Smooth muscle cell (in vitro differentiated cells): ENCODE results near the gene WDTC1. TPM values are rescaled to one million over a fixed set of nuclear protein-coding genes. Genes with fewer than 3 reads are reported as not detected.

Source experiments
- DNase-seq: peaks from one replicate; lab custom pipeline; 2025; ENCODE audit not compliant: unreplicated experiment; lab: John Stamatoyannopoulos, UW
- H2AFZ ChIP-seq: fragments of 200-600 bp; sonication (generic); 2 replicates; pipeline ENCODE4 v1.6.0; 2016; ENCODE audit warnings: antibody characterized with exemption, low read depth, mild to moderate bottlenecking
- H3F3A ChIP-seq: fragments of 200-600 bp; sonication (generic); 2 replicates; pipeline ENCODE4 v1.6.0; 2017; ENCODE audit warnings: antibody characterized with exemption, low read depth
- H3K27ac ChIP-seq: fragments of 200-600 bp; sonication (generic); 2 replicates; pipeline ENCODE4 v1.5.1; 2016; ENCODE audit warnings: low read depth, mild to moderate bottlenecking
- H3K27me3 ChIP-seq: fragments of 200-600 bp; sonication (generic); 2 replicates; pipeline ENCODE4 v1.6.1; 2016; ENCODE audit warnings: low read depth, mild to moderate bottlenecking
- H3K36me3 ChIP-seq: fragments of 200-600 bp; sonication (generic); 2 replicates; pipeline ENCODE4 v1.5.1; 2016; ENCODE audit warnings: low read depth
- H3K4me1 ChIP-seq: fragments of 200-600 bp; sonication (generic); 2 replicates; pipeline ENCODE4 v1.5.1; 2016; ENCODE audit warnings: low read depth
- H3K4me2 ChIP-seq: fragments of 200-600 bp; sonication (generic); 2 replicates; pipeline ENCODE4 v1.6.0; 2016; ENCODE audit warnings: mild to moderate bottlenecking
- H3K4me3 ChIP-seq: fragments of 200-600 bp; sonication (generic); 2 replicates; pipeline ENCODE4 v1.5.1; 2016; ENCODE audit warnings: mild to moderate bottlenecking
- H3K79me2 ChIP-seq: fragments of 200-600 bp; sonication (generic); 2 replicates; pipeline ENCODE4 v1.6.0; 2016; ENCODE audit warnings: low read depth, mild to moderate bottlenecking
- H3K9ac ChIP-seq: fragments of 200-600 bp; sonication (generic); 2 replicates; pipeline ENCODE4 v1.6.0; 2016; ENCODE audit warnings: low read depth
- H3K9me3 ChIP-seq: fragments of 200-600 bp; sonication (generic); replicated peaks from 2 replicates; pipeline ENCODE4 v1.5.1; 2016; ENCODE audit warnings: low read depth
- H4K20me1 ChIP-seq: fragments of 200-600 bp; sonication (generic); 2 replicates; pipeline ENCODE4 v1.6.0; 2016; ENCODE audit warnings: low read depth
- WGBS: methylation state at CpG from one replicate; pipeline ENCODE4 v1.1.7; 2016; ENCODE audit warnings: low lambda C conversion rate; 5-methylcytosine and 5-hydroxymethylcytosine counted together
- polyA plus RNA-seq: library from polyadenylated mRNA; unstranded; fragments of >200 nt; fragmentation: Nextera tagmentation; extraction: Ambion mirVana; gene quantifications from 2 replicates; pipeline ENCODE4 v1.2.1, GENCODE V29; 2016
- total RNA-seq: library from RNA; depleted of rRNA; stranded (reverse); fragments of >200 nt; gene quantifications from 2 replicates; pipeline ENCODE4 v1.2.3, GENCODE V29; 2014
- TF ChIP-seq, protein P1 (sequence below): fragments of 200-600 bp; sonication (generic); IDR thresholded peaks from 2 replicates; pipeline ENCODE4 v1.5.1; 2017; ENCODE audit warnings: borderline replicate concordance, mild to moderate bottlenecking, antibody characterized with exemption; ENCODE audit not compliant: insufficient read depth, poor library complexity, severe bottlenecking

WDTC1 gene
- total and polyA plus RNA-seq, 2 experiments from 2014 or later = 5.4 to 10.3 TPM

GRCh38 chr1:27336756-27337155, 102.3 kb downstream of the WDTC1 start:
- H4K20me1 ChIP-seq = no peaks in the 10 kb centered on the region
- no peak overlapping the region for H3K27ac ChIP-seq
- WGBS = 99% methylated on average over 5 of the region's 5 CpGs
- no peak overlapping the region for H3K4me2 ChIP-seq
- no peak overlapping the region for H3K4me3 ChIP-seq
- no peak overlapping the region for H3K9ac ChIP-seq
- H2AFZ ChIP-seq = no peak overlapping the region
- H3K4me1 ChIP-seq = peaks cover 18% of the 10 kb centered on the region
- no peaks in the 10 kb centered on the region for H3K27me3 ChIP-seq
- no peaks in the 10 kb centered on the region for H3F3A ChIP-seq
- H3K79me2 ChIP-seq = no peaks in the 10 kb centered on the region
- TF ChIP-seq, protein P1, sequence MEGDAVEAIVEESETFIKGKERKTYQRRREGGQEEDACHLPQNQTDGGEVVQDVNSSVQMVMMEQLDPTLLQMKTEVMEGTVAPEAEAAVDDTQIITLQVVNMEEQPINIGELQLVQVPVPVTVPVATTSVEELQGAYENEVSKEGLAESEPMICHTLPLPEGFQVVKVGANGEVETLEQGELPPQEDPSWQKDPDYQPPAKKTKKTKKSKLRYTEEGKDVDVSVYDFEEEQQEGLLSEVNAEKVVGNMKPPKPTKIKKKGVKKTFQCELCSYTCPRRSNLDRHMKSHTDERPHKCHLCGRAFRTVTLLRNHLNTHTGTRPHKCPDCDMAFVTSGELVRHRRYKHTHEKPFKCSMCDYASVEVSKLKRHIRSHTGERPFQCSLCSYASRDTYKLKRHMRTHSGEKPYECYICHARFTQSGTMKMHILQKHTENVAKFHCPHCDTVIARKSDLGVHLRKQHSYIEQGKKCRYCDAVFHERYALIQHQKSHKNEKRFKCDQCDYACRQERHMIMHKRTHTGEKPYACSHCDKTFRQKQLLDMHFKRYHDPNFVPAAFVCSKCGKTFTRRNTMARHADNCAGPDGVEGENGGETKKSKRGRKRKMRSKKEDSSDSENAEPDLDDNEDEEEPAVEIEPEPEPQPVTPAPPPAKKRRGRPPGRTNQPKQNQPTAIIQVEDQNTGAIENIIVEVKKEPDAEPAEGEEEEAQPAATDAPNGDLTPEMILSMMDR = no peak
- H3K9me3 ChIP-seq = no peaks in the 10 kb centered on the region
- DNase-seq = no peak
- H3K36me3 ChIP-seq = no peaks in the 10 kb centered on the region

DNA sequence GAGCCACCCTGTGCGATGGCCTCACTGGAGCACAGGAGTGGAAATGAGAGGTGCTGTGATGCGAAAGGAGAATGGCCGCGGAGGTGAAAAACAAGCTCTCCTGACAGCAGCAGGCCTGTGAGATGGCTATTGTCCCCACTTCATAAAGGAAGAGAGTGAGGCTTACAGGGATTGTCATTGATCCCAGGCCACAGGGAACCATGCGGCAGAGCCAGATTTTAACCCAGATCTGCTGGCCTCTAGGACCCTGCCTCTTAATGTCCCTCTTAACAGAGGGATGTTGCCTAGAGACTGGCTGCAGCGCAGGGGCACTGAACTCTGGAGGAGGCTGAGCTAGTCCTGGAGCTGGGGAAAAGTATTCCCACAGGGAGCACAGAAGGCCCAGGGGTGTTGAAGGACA, 104.3 kb downstream of the WDTC1 start:
- Histone ChIP-seq H3K4me1 (peaks cover 33% of the 10 kb centered on the region), H3K27me3 (no peaks in the 10 kb centered on the region), H3K4me3 (no peak overlapping the region), H3K36me3 (no peaks in the 10 kb centered on the region), H3F3A (no peaks in the 10 kb centered on the region), H3K79me2 (no peaks in the 10 kb centered on the region), H4K20me1 (no peaks in the 10 kb centered on the region), H3K27ac (no peak overlapping the region), H2AFZ (no peak overlapping the region), H3K9ac (no peak overlapping the region), H3K9me3 (no peaks in the 10 kb centered on the region), H3K4me2 (no peak overlapping the region)
- no peak for DNase-seq
- TF ChIP-seq, protein P1 = no peak
- 87% methylated on average over 6 of the region's 6 CpGs for WGBS

DNA sequence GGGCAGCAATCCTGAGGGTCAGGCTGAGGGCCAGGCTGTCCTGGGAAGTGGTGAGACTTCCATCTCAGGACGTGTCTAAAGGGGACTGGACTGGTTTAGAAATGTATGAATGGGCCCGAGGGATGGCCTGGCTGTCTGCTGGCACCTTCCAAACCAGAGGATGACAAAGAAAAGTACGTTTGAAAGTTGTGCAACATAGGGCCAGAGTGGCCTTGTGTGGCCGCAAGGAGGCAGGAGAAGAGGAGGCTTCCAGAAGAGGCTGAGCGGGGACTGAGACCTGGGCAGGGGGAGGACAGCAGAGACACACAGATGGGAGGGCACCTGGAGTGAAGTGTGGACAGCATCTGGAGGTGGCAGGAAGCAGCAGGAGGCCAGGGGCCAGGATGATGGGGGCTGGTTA, 104.8 kb downstream of the WDTC1 start:
- H3K4me1 ChIP-seq = peaks cover 33% of the 10 kb centered on the region
- no peaks in the 10 kb centered on the region for H3K79me2 ChIP-seq
- 76% methylated on average over 5 of the region's 5 CpGs for WGBS
- H3K9ac ChIP-seq = no peak overlapping the region
- no peaks in the 10 kb centered on the region for H4K20me1 ChIP-seq
- no peaks in the 10 kb centered on the region for H3K27me3 ChIP-seq
- no peak for DNase-seq
- H3K36me3 ChIP-seq = no peaks in the 10 kb centered on the region
- H3K27ac ChIP-seq = no peak overlapping the region
- TF ChIP-seq, protein P1 = no peak
- no peak overlapping the region for H2AFZ ChIP-seq
- H3K4me2 ChIP-seq = no peak overlapping the region
- no peaks in the 10 kb centered on the region for H3F3A ChIP-seq
- H3K4me3 ChIP-seq = no peak overlapping the region
- H3K9me3 ChIP-seq = no peaks in the 10 kb centered on the region

DNA sequence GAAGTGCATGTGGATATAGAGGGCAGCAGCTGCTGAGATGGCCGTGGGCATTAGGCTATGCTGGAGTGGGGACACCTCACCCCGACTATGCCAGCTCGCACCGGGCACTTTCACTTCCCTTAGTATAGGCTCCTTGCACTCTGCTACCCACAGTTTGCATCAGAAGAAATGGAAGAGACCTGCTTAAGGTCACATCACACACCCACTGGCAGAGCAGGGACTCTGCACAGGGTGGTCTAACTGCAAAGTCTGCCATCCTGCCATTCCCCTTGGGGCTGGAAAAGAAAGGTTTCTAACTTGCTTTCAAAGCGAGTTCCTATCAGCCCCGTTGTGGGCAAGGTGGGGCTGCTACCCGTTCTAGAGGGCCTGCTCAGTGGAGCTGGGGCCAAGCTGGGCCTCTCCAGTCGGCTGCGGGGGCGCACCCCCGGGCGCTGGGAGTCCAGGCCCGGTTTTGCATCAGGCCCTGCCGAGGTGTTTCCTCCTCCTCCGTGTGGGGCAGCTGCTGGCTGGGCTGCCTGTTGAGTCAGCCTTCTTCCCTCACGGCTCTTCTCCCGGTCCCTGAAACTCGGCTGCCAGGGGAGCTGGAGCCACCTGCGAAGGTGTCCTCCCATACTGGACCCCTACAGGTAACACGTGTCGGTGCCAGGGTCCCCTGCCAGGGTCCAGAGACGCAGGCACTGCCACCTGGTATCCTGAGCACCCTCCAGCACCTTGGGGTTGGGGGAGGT, 107.3 kb downstream of the WDTC1 start, which contains the start of gene SYTL1:
Gene SYTL1, plus strand, starts transcription at position 498 of the 728 bp plus-strand sequence. CDS start 3,313 bp downstream, outside the sequence.
- peak within 1 kb of the TSS; percentile 40 for H3K4me3 ChIP-seq
- H3K9me3 ChIP-seq = no peaks in the 10 kb centered on the region
- H3K4me2 ChIP-seq = peak within 1 kb of the TSS; percentile 84
- H3K27ac ChIP-seq = peak within 1 kb of the TSS; percentile 77
- H4K20me1 ChIP-seq = no peaks in the 10 kb centered on the region
- WGBS = 29% methylated on average over 22 of the region's 22 CpGs
- no peaks in the 10 kb centered on the region for H3K27me3 ChIP-seq
- no peaks in the 10 kb centered on the region for H3F3A ChIP-seq
- no peak for DNase-seq
- TF ChIP-seq, protein P1 = no peak
- H3K79me2 ChIP-seq = no peaks in the 10 kb centered on the region
- peaks cover 33% of the 10 kb centered on the region for H3K4me1 ChIP-seq
- no peaks in the 10 kb centered on the region for H3K36me3 ChIP-seq
- H2AFZ ChIP-seq = no peak within 1 kb of the TSS
- peak within 1 kb of the TSS; percentile 65 for H3K9ac ChIP-seq
